GM19467 (cell line): Measurements from ENCODE around the gene LPCAT1.

ENCODE experiments used
- ATAC-seq: cut with Tn5 transposase; IDR thresholded peaks from one replicate; pipeline ENCODE4 v1.9.1; 2021; ENCODE audit warnings: mild to moderate bottlenecking, moderate library complexity; ENCODE audit not compliant: unreplicated experiment

Gene LPCAT1

GRCh38 chr5:1498623-1499416 lies 24.9 kb downstream of the LPCAT1 start:
- ATAC-seq, result peak; percentile 38

- no peak for ATAC-seq
These were observed 25.8 kb downstream of the LPCAT1 start for GRCh38 chr5:1497795-1498622.

GRCh38 chr5:1497242-1497777 lies 26.4 kb downstream of the LPCAT1 start:
- no peak for ATAC-seq

- no peak for ATAC-seq
These were observed 28.2 kb downstream of the LPCAT1 start for GRCh38 chr5:1495525-1495897.

GRCh38 chr5:1494780-1495524 lies 28.8 kb downstream of the LPCAT1 start:
- peak; percentile 38 for ATAC-seq

DNA sequence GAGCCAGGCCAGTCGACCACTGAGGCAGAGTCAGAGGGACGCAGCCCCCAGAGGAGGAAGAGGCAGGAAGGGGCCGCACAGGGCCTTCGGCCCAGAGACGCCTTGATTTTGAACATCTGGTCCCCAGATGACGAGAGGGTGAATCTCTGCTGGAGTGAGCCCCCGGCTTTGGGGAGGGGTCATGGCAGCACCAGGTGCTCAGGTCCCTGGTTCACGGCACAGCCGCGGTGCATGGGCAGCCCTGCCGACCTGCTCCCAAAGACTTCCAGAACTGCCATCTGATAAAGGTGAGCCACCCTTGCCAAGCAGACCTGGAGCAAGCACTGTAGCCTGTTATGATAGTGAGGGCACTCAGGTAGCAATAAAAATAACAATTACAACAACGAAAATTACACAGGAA lies 29.8 kb downstream of the LPCAT1 start:
- no peak for ATAC-seq

DNA sequence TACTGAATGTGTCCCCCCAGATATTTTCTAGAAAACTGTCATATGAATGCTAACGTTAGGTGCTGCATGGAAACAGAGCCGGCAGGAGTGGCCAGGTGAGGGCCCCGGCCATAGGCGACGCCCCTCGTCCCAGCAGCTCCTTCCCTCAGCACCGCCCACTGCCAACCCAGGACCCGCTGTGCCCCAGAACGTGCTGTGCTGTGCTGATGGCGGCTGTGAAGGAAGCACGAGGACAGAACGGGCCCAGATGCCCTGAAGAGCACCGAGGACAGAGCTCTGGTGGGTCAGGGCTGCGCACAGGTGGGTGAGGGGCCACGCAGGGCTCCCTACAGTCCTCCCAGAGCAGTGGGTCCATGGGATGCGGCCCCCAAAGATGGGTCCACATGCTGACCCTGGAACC lies 30.3 kb downstream of the LPCAT1 start:
- ATAC-seq, result no peak

DNA sequence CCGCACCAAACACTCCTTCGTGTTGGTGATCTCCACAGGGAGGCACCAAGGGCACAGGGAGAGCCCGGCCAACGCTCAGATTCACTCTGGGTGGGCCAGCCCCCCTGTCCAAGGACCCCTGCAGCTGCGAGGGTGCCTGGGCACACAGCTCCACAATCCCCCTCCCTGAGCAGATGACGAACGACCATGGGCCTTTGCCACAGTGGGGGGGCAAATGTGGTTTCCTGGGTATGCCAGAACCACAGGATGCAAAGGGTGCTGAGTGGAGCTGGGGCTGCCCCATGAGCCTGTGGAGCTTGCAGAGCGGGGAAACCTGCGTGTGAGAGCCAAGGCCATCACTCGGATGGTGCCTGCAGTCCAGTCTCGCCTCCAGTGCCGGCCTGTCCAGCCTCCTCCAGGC lies 31.0 kb downstream of the LPCAT1 start:
- ATAC-seq, result no peak

DNA sequence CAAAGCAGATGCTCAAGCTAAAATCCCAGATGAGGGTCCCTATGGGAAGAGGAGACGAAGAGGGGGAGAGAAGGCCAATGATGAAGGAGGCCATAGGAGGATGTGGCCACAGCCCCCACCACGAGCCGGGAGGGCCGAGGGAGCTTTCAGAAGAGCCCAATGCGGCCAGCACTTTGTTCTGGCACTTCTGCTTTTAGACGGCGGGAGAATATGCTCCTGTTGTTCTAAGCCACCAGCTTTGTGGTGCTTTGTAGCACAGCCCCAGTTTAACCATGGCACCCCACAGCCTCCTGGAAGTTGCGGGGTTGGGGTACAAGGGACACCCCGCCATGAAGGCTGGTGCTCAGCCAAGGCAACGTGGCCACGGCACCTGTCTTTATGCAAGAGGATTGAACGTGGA lies 33.4 kb downstream of the LPCAT1 start:
- no peak for ATAC-seq

GRCh38 chr5:1489754-1490153 lies 34.0 kb downstream of the LPCAT1 start:
- no peak for ATAC-seq

DNA sequence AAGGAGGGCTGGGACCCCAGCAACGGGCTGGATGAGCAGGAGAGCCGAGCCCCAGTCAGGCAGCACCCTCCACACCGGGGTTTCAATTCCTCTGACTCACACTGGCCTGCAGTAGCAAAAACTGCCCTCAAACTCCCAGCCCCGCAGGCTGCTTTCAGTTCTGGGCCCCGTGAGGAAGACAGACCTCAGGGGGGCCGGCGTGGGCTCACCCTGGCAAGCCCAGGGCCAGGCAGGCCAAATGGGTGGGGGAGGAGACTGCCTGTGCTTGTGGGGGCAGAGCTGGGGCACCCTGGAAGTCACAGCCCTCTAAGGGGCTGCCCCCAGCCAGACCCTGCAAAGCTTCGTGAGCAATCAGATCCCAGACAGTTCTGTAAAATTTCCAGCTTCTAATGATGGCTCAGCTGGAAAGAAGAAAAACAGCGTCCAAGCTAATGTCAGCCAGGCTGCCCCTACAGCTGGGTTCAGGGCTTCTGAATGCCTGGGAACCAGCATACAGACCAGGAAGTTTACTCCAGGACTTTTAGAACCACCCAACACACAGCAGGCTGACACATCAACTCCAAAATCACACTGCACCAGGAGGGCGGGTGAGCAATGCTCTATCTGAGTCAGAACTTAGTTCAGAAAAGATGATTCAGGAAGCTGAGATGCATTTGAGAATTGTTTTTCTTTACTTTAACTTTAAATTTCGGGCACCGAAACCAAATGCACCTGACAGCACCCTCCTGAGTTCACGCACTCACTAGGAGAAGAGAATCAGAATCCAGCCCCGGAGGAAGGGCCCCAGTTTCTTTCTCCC lies 34.7 kb downstream of the LPCAT1 start:
- peak; percentile 32 for ATAC-seq

DNA sequence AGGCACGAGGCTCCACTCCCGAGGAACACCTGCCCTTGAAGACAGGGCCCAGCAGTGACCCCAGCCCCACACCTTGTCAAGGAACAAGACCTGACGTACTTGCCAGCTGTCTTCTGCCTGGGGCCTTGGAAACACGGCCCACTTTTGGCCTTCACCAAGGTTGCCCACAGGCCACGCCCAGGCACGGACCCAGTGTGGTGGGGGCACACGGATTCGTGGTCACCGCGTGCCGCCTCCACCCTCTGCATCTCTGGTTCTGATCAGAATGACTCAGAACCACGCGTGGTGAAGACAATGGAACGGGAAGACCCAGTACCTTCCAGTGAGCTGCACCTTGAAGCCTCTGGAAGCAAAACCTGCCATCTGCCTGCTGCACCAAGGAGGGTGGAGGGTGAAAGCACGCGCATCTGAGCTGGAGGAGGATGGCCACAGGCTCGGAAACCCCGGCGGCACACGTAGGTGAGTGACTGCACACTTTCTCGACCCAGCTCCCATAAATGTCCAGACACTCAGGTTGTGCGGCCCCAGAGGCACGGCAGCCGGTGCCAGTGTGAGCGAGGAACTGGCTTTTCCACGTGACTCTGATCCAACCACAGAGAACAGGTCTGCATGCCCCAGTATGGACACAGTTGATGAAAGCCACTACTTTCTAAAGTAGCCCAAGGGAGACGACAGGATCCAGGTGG lies 36.5 kb downstream of the LPCAT1 start:
- ATAC-seq, result no peak

DNA sequence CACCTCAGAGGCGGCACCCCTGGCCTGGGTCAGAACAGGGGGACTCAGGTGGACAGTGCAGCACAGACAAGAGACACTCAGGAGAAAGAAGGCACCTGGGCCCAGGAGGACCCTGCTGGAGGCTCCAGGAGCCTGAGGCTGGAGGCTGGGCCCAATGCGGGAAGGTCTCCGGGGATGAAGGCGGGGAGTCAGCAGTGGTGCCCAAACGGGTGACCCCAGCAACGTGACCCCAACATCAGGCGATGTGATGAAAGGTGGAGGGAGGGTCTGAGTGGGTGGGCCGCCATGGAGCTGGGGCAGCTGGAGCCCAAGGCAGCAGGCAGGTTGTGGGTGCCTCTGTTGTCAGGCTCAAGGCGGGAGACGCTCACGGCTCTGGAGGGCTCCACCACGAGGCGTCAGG lies 37.5 kb downstream of the LPCAT1 start:
- ATAC-seq, result no peak

- ATAC-seq, result no peak
These were observed 38.1 kb downstream of the LPCAT1 start for GRCh38 chr5:1485579-1486118.

- ATAC-seq, result peak; percentile 55
These were observed 38.8 kb downstream of the LPCAT1 start for GRCh38 chr5:1484730-1485578.

DNA sequence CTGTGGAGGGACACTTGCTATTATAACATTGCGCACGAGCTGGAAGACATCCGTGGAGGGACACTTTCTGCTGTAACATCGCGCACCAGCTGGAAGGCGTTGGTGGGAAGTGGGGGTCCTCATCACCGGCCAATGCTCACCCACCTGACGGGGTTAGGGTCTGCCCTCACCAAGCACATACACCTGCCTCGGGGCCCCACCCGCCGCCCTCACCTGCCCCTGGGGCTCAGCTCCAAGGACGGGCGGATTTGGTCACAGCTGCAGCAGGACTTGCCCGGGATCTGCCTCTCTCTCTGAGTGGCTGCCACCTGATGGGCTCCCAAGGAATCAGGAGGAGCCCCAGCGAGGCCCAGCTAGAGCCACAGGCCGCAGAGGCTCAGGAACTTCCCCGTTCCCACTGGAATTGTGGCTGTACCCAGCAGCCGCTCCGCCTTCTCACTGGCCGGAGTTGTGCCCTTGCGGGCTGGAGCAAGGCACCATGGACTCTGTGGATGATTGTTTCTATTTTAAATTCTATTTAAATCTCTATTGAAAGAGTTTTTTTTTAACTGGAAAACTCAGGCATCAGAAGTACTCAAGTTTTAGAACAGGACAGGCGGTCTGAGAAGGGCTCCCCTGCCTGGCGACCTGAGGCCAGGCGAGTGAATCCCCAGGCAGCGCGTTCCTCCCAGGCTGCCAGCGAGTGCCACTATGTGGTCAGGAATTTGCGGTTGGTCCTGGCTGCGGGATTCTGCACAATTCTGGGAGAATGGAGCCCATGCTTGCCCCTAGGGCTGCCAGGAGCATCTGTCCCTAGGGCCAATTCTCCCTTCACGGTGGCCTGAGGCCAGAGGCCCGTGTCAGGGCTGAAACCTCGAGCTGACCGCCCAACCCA lies 39.7 kb downstream of the LPCAT1 start:
- no peak for ATAC-seq

- no peak for ATAC-seq
These were observed 40.7 kb downstream of the LPCAT1 start for GRCh38 chr5:1483064-1483463.

- no peak for ATAC-seq
These were observed 41.8 kb downstream of the LPCAT1 start for GRCh38 chr5:1481959-1482331.
